HCT116 (cell line): ENCODE data around the gene SLC6A11. TPM values are rescaled to one million over a fixed set of nuclear protein-coding genes. Genes with fewer than 3 reads are reported as not detected.

ENCODE experiments used
- ATAC-seq: fragments of 200-7000 bp; cut with Tn5 transposase; 2 replicates; pipeline ENCODE4 v1.9.1; 2020; ENCODE audit warnings: mild to moderate bottlenecking, moderate library complexity
- BruUV-seq: library from RNA; stranded (reverse); fragments of 400-500 nt; replicated peaks from 2 replicates; lab custom pipeline; 2021; lab: Mats Ljungman, UMichigan
- CTCF ChIA-PET: fragments of 300-600 bp; sonication (Branson Sonifier 250); formaldehyde crosslinking; loops from one replicate; lab custom pipeline; 2021; ENCODE audit warnings: antibody characterized with exemption; lab: Charles Lee
- POLR2A ChIA-PET: fragments of 300-600, 350-600 bp; sonication (Branson Sonifier 250); formaldehyde crosslinking; loops from one replicate; lab custom pipeline; 2021; ENCODE audit warnings: antibody characterized with exemption; lab: Charles Lee
- RAD21 ChIA-PET, 2 experiments: fragments of 300-600 bp; sonication (Branson Sonifier 250); formaldehyde crosslinking; loops; one replicate each; lab custom pipeline; 2023; ENCODE audit warnings: low total read pairs in 2 of 2; ENCODE audit not compliant: uncharacterized antibody in 2 of 2, unreplicated experiment in 2 of 2, low non-redundant PET in 1 of 2; lab: Charles Lee
- DNase-seq: peaks from one replicate; pipeline ENCODE4 v3.0.0-alpha.2; 2010; ENCODE audit warnings: low read depth, low spot score
- H2AFZ ChIP-seq: fragments of 200-600 bp; shearing (Covaris generic), sonication (generic); 2 replicates; pipeline ENCODE4 v1.6.1; 2017; ENCODE audit warnings: low read depth, mixed run types, mixed read lengths, antibody characterized with exemption, low read length; ENCODE audit not compliant: poor library complexity, severe bottlenecking
- H3K27ac ChIP-seq: 2 replicates; pipeline ENCODE4 v1.5.1; 2012; ENCODE audit warnings: low read depth, low read length
- H3K27me3 ChIP-seq: fragments of 200-600 bp; sonication (generic); 2 replicates; pipeline ENCODE4 v1.6.1; 2016; ENCODE audit warnings: mixed run types, low read length, mixed read lengths; ENCODE audit not compliant: insufficient read depth
- H3K36me3 ChIP-seq, 2 experiments: fragments of 200-500 bp in 1 of 2; fragments of 200-600 bp in 1 of 2; sonication (Bioruptor generic) in 1 of 2; sonication (generic) in 1 of 2; 2 replicates each; pipeline versions ENCODE4 v1.5.1 to v1.6.1; 2014 to 2016; ENCODE audit warnings: low read length in 2 of 2, inconsistent platforms in 1 of 2, mixed read lengths in 1 of 2, mixed run types in 1 of 2; ENCODE audit not compliant: insufficient read depth in 2 of 2, control insufficient read depth in 1 of 2
- H3K4me1 ChIP-seq, 2 experiments: fragments of 200-600 bp in 1 of 2; sonication (generic) in 1 of 2; 2 replicates each; pipeline versions ENCODE4 v1.5.1 to v1.6.1; 2012 to 2017; ENCODE audit warnings: low read length in 2 of 2, inconsistent platforms in 1 of 2, mild to moderate bottlenecking in 1 of 2, mixed read lengths in 1 of 2, mixed run types in 1 of 2, moderate library complexity in 1 of 2; ENCODE audit not compliant: insufficient read depth in 2 of 2, control insufficient read depth in 1 of 2
- H3K4me2 ChIP-seq: fragments of 200-600 bp; sonication (generic); 2 replicates; pipeline ENCODE4 v1.6.1; 2017; ENCODE audit warnings: mixed run types, low read length, mixed read lengths
- H3K4me3 ChIP-seq, 2 experiments: fragments of 200-600 bp in 1 of 2; sonication (generic) in 1 of 2; replicated peaks in 1 of 2; 2 replicates each; pipeline ENCODE4 v1.5.1; 2011 to 2016; ENCODE audit warnings: low read length in 2 of 2, control low read depth in 1 of 2, low read depth in 1 of 2, mild to moderate bottlenecking in 1 of 2, mixed read lengths in 1 of 2, mixed run types in 1 of 2
- H3K79me2 ChIP-seq: fragments of 200-600 bp; sonication (generic); 2 replicates; pipeline ENCODE4 v1.6.1; 2017; ENCODE audit warnings: mild to moderate bottlenecking, mixed run types, low read length, moderate library complexity, mixed read lengths; ENCODE audit not compliant: insufficient read depth
- H3K9ac ChIP-seq: fragments of 200-600 bp; sonication (generic); 2 replicates; pipeline ENCODE4 v1.6.1; 2016; ENCODE audit warnings: low read length, mixed read lengths
- H3K9me2 ChIP-seq: fragments of 200-600 bp; sonication (generic), shearing (Covaris generic); 2 replicates; pipeline ENCODE4 v1.6.1; 2017; ENCODE audit warnings: mixed run types, mild to moderate bottlenecking, moderate library complexity; ENCODE audit not compliant: insufficient read depth
- H3K9me3 ChIP-seq, 2 experiments: fragments of 200-500 bp in 1 of 2; fragments of 200-600 bp in 1 of 2; sonication (Bioruptor generic) in 1 of 2; sonication (generic) in 1 of 2; 2 replicates each; pipeline ENCODE4 v1.6.1; 2014 to 2017; ENCODE audit warnings: low read length in 2 of 2, mixed read lengths in 2 of 2, inconsistent platforms in 1 of 2, low read depth in 1 of 2, mild to moderate bottlenecking in 1 of 2, mixed run types in 1 of 2, moderate library complexity in 1 of 2; ENCODE audit not compliant: control insufficient read depth in 1 of 2, insufficient read depth in 1 of 2
- H4K20me1 ChIP-seq: fragments of 200-600 bp; sonication (generic), shearing (Covaris generic); 2 replicates; pipeline ENCODE4 v1.6.1; 2017; ENCODE audit warnings: mixed run types, mild to moderate bottlenecking, moderate library complexity; ENCODE audit not compliant: insufficient read depth
- EGR1 ChIP-seq: IDR thresholded peaks from 2 replicates; pipeline ENCODE4 v1.6.1; 2012; ENCODE audit warnings: low read depth
- EZH2phosphoT487 ChIP-seq: fragments of 200-600 bp; IDR thresholded peaks from 2 replicates; pipeline ENCODE4 v1.6.1; 2018; ENCODE audit warnings: antibody characterized with exemption, borderline replicate concordance
- FOSL1 ChIP-seq: IDR thresholded peaks from 2 replicates; pipeline ENCODE4 v1.6.1; 2012; ENCODE audit warnings: low read depth
- JUND ChIP-seq: IDR thresholded peaks from 2 replicates; pipeline ENCODE4 v1.6.1; 2012
- POLR2A ChIP-seq: IDR thresholded peaks from 2 replicates; pipeline ENCODE4 v1.7.0; 2011; ENCODE audit warnings: borderline replicate concordance; ENCODE audit not compliant: insufficient read depth, insufficient read length; ENCODE audit errors: extremely low read depth
- POLR2AphosphoS5 ChIP-seq: IDR thresholded peaks from 2 replicates; pipeline ENCODE4 v1.6.1; 2011; ENCODE audit warnings: mild to moderate bottlenecking, low read depth, low read length, moderate library complexity
- RAD21 ChIP-seq: IDR thresholded peaks from 2 replicates; pipeline ENCODE4 v1.6.1; 2012; ENCODE audit warnings: low read depth, mild to moderate bottlenecking
- SP1 ChIP-seq: IDR thresholded peaks from 2 replicates; pipeline ENCODE4 v1.6.1; 2012; ENCODE audit warnings: low read depth
- SRF ChIP-seq: IDR thresholded peaks from 2 replicates; pipeline ENCODE4 v1.6.1; 2012; ENCODE audit warnings: low read depth
- ZFX ChIP-seq: fragments of 450-650 bp; IDR thresholded peaks from 2 replicates; pipeline ENCODE4 v1.6.1; 2017
- intact Hi-C: fragments of 100-400 bp; cut with micrococcal nuclease; formaldehyde crosslinking; loops from 2 replicates; pipeline ENCODE4 v1.10.0; 2022
- total RNA-seq: library from RNA; stranded (reverse); gene quantifications from one replicate; pipeline ENCODE4 v1.2.1, GENCODE V29; 2021; ENCODE audit not compliant: unreplicated experiment
- TF ChIP-seq, protein P1 (sequence below): IDR thresholded peaks from 2 replicates; pipeline ENCODE4 v1.6.1; 2011; ENCODE audit warnings: mild to moderate bottlenecking, low read length, moderate library complexity; ENCODE audit not compliant: insufficient replicate concordance; ENCODE audit errors: extremely low read depth
- TF ChIP-seq, protein P2 (sequence below): IDR thresholded peaks from 2 replicates; pipeline ENCODE4 v1.6.1; 2012; ENCODE audit warnings: low read depth

SLC6A11 gene
- total RNA-seq, 1 experiment from 2014 or later, result not detected

DNA sequence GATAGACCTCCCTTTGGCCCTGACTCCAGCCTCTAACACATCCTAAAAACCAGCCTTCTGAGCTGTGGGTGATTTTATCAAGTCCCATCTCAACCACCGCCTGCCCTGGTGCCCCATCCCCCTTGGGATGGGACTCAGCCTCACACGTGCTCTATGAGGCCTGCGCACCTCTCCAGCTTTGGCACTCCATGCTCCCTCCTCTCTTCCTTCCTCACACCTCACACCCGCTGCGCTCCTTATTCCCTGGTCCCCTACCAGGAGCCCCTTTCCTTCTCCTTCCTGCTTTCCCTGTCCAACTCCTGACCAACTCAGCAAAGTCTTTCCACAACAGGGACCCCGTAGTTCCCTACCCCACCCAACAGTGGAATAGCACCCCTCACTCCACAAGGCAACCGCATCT is 158.1 kb downstream of the SLC6A11 start:
- Histone ChIP-seq H3K27me3 (peaks cover 54% of the 10 kb centered on the region; the same call in 1 of the 2 replicates), H3K9me3 (no peaks in the 10 kb centered on the region), H3K9ac (no peak overlapping the region), H3K27ac (no peak overlapping the region), H3K9me2 (no peaks in the 10 kb centered on the region), H3K4me2 (no peak overlapping the region), H4K20me1 (no peaks in the 10 kb centered on the region), H3K4me3 (no peak overlapping the region), H2AFZ (no peak overlapping the region), H3K79me2 (no peaks in the 10 kb centered on the region), H3K4me1 (no peaks in the 10 kb centered on the region), H3K36me3 (no peaks in the 10 kb centered on the region)
- ChIA-PET RAD21 (no interaction called here), CTCF (no interaction called here), POLR2A (no interaction called here)
- BruUV-seq, result no TSS peak
- no peak for DNase-seq
- intact Hi-C loops, result no loop called here
- TF ChIP-seq POLR2AphosphoS5 (no peak), JUND (no peak), EGR1 (no peak), SRF (no peak), ZFX (no peak), SP1 (no peak), RAD21 (no peak), EZH2phosphoT487 (no peak)
- TF ChIP-seq, protein P1, sequence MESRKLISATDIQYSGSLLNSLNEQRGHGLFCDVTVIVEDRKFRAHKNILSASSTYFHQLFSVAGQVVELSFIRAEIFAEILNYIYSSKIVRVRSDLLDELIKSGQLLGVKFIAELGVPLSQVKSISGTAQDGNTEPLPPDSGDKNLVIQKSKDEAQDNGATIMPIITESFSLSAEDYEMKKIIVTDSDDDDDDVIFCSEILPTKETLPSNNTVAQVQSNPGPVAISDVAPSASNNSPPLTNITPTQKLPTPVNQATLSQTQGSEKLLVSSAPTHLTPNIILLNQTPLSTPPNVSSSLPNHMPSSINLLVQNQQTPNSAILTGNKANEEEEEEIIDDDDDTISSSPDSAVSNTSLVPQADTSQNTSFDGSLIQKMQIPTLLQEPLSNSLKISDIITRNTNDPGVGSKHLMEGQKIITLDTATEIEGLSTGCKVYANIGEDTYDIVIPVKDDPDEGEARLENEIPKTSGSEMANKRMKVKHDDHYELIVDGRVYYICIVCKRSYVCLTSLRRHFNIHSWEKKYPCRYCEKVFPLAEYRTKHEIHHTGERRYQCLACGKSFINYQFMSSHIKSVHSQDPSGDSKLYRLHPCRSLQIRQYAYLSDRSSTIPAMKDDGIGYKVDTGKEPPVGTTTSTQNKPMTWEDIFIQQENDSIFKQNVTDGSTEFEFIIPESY, result no peak
- ATAC-seq, result no peak

DNA sequence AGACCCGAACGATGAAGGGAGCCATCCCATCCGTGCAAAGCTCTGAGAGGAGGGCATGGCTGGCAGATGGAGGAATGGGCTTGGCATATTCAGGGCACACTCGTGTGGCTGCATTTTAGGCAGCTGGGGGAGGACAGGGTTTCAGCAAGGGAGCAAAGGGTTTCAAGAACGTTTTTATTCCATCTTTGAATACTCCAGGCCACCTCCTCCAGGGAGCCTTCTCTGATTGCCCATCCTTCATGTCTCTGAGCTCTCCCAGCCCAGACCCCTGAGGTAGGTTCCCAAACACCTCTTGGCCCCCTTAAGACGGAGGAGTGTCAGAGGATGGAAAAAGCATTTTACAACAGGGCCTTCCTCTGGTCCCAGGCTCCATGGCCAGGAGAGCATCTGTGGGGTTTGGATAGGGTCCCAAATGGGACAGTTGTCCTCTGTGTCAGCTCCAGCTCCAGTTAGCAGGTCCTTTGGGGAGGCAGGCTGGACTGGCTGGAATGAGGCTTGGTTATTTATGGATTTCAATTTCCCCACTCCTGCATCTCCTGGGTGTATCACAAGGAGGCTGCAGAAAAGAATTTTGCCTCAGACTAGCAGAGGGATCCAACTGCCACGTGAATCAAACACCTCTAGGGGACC is 158.8 kb downstream of the SLC6A11 start:
- intact Hi-C loops, result no loop called here
- Histone ChIP-seq H3K9me2 (no peaks in the 10 kb centered on the region), H2AFZ (no peak overlapping the region), H3K4me2 (no peak overlapping the region), H3K4me3 (no peak overlapping the region), H3K9me3 (no peaks in the 10 kb centered on the region), H3K27ac (no peak overlapping the region), H3K4me1 (no peaks in the 10 kb centered on the region), H4K20me1 (no peaks in the 10 kb centered on the region), H3K9ac (no peak overlapping the region), H3K27me3 (peaks cover 51% of the 10 kb centered on the region; the same call in 1 of the 2 replicates), H3K36me3 (no peaks in the 10 kb centered on the region), H3K79me2 (no peaks in the 10 kb centered on the region)
- DNase-seq, result no peak
- ChIA-PET RAD21 (no interaction called here), CTCF (no interaction called here), POLR2A (no interaction called here)
- TF ChIP-seq POLR2A (no peak), EGR1 (no peak), FOSL1 (no peak)
- TF ChIP-seq, protein P2, sequence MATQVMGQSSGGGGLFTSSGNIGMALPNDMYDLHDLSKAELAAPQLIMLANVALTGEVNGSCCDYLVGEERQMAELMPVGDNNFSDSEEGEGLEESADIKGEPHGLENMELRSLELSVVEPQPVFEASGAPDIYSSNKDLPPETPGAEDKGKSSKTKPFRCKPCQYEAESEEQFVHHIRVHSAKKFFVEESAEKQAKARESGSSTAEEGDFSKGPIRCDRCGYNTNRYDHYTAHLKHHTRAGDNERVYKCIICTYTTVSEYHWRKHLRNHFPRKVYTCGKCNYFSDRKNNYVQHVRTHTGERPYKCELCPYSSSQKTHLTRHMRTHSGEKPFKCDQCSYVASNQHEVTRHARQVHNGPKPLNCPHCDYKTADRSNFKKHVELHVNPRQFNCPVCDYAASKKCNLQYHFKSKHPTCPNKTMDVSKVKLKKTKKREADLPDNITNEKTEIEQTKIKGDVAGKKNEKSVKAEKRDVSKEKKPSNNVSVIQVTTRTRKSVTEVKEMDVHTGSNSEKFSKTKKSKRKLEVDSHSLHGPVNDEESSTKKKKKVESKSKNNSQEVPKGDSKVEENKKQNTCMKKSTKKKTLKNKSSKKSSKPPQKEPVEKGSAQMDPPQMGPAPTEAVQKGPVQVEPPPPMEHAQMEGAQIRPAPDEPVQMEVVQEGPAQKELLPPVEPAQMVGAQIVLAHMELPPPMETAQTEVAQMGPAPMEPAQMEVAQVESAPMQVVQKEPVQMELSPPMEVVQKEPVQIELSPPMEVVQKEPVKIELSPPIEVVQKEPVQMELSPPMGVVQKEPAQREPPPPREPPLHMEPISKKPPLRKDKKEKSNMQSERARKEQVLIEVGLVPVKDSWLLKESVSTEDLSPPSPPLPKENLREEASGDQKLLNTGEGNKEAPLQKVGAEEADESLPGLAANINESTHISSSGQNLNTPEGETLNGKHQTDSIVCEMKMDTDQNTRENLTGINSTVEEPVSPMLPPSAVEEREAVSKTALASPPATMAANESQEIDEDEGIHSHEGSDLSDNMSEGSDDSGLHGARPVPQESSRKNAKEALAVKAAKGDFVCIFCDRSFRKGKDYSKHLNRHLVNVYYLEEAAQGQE, result no peak
- BruUV-seq, result no TSS peak
- no peak for ATAC-seq
